IMR-90 (cell line): ENCODE results near the gene ANKRD24. TPM values are rescaled to one million over a fixed set of nuclear protein-coding genes. Genes with fewer than 3 reads are reported as not detected.

Source experiments
- ATAC-seq: fragments of 200-7000 bp; cut with Tn5 transposase; 2 replicates; pipeline ENCODE4 v1.9.1; 2020; ENCODE audit warnings: low read depth, mild to moderate bottlenecking, moderate library complexity
- BruUV-seq: library from RNA; stranded (reverse); fragments of 400-500 nt; replicated peaks from 2 replicates; lab custom pipeline; 2021; lab: Mats Ljungman, UMichigan
- CTCF ChIA-PET: fragments of 300-600 bp; formaldehyde crosslinking; extraction: SDS; loops from one replicate; lab custom pipeline; 2021; ENCODE audit warnings: antibody characterized with exemption; lab: Yijun Ruan, JAX
- POLR2A ChIA-PET: fragments of 300-600 bp; sonication (Branson Sonifier 250); formaldehyde crosslinking; loops from one replicate; lab custom pipeline; 2022; ENCODE audit warnings: antibody characterized with exemption; ENCODE audit not compliant: unreplicated experiment; lab: Charles Lee
- DNase-seq: peaks from one replicate; pipeline ENCODE4 v3.0.0; 2013
- H2AFZ ChIP-seq: replicated peaks from 2 replicates; pipeline ENCODE3; 2013; ENCODE audit warnings: low read length, mild to moderate bottlenecking; ENCODE audit not compliant: poor library complexity
- H2AK5ac ChIP-seq: 2 replicates; pipeline ENCODE4 v1.6.1; 2013; ENCODE audit warnings: low read depth, low read length, inconsistent platforms
- H2AK9ac ChIP-seq: replicated peaks from 2 replicates; pipeline ENCODE3; 2013; ENCODE audit warnings: mild to moderate bottlenecking, low read depth, low read length, moderate library complexity; ENCODE audit not compliant: poor library complexity
- H2BK120ac ChIP-seq: 2 replicates; pipeline ENCODE4 v1.6.1; 2013; ENCODE audit warnings: low read depth, low read length, inconsistent platforms
- H2BK15ac ChIP-seq: 3 replicates; pipeline ENCODE4 v1.6.1; 2013; ENCODE audit warnings: low read depth, low read length, inconsistent platforms
- H2BK20ac ChIP-seq: 2 replicates; pipeline ENCODE4 v1.6.1; 2013; ENCODE audit warnings: low read depth, mild to moderate bottlenecking, inconsistent platforms, low read length, moderate library complexity
- H2BK5ac ChIP-seq: 2 replicates; pipeline ENCODE4 v1.6.1; 2013; ENCODE audit warnings: mild to moderate bottlenecking, low read depth, low read length, inconsistent platforms; ENCODE audit not compliant: poor library complexity, severe bottlenecking
- H3K14ac ChIP-seq: replicated peaks from 2 replicates; pipeline ENCODE4 v1.6.1; 2013; ENCODE audit warnings: low read depth, low read length, inconsistent platforms
- H3K18ac ChIP-seq: 2 replicates; pipeline ENCODE4 v1.6.1; 2013; ENCODE audit warnings: low read depth, low read length, control low read depth
- H3K23ac ChIP-seq: 2 replicates; pipeline ENCODE4 v1.6.1; 2013; ENCODE audit warnings: low read depth, low read length, inconsistent platforms
- H3K27ac ChIP-seq: 2 replicates; pipeline ENCODE4 v1.5.1; 2013; ENCODE audit warnings: mild to moderate bottlenecking, control low read depth, low read length; ENCODE audit not compliant: insufficient read depth
- H3K27me3 ChIP-seq: 2 replicates; pipeline ENCODE4 v1.6.1; 2013; ENCODE audit warnings: low read length; ENCODE audit not compliant: control insufficient read depth, insufficient read depth
- H3K36me3 ChIP-seq: 2 replicates; pipeline ENCODE4 v1.6.1; 2013; ENCODE audit warnings: low read length, mixed read lengths; ENCODE audit not compliant: control insufficient read depth, insufficient read depth
- H3K4ac ChIP-seq: 2 replicates; pipeline ENCODE4 v1.6.1; 2013; ENCODE audit warnings: low read depth, low read length, inconsistent platforms
- H3K4me1 ChIP-seq: 2 replicates; pipeline ENCODE4 v1.6.1; 2013; ENCODE audit warnings: low read length, mixed read lengths; ENCODE audit not compliant: control insufficient read depth, insufficient read depth
- H3K4me2 ChIP-seq: 2 replicates; pipeline ENCODE4 v1.6.1; 2013; ENCODE audit warnings: low read depth, mild to moderate bottlenecking, control low read depth, low read length, moderate library complexity
- H3K4me3 ChIP-seq: 2 replicates; pipeline ENCODE4 v1.5.1; 2013; ENCODE audit warnings: low read depth, mild to moderate bottlenecking, control low read depth, low read length, moderate library complexity; ENCODE audit not compliant: insufficient read depth
- H3K56ac ChIP-seq: 2 replicates; pipeline ENCODE4 v1.6.1; 2013; ENCODE audit warnings: low read length, inconsistent platforms; ENCODE audit not compliant: insufficient read depth; ENCODE audit errors: extremely low read depth
- H3K79me1 ChIP-seq, 2 experiments: 2 replicates each; pipeline ENCODE4 v1.6.1; 2013; ENCODE audit warnings: low read length in 2 of 2, inconsistent platforms in 1 of 2, low read depth in 1 of 2
- H3K9ac ChIP-seq: 2 replicates; pipeline ENCODE4 v1.6.1; 2013; ENCODE audit warnings: low read depth, low read length, control low read depth
- H3K9me1 ChIP-seq: 2 replicates; pipeline ENCODE4 v1.6.1; 2013; ENCODE audit warnings: low read length, inconsistent platforms; ENCODE audit not compliant: insufficient read depth
- H3K9me3 ChIP-seq: 2 replicates; pipeline ENCODE4 v1.6.1; 2013; ENCODE audit warnings: low read length; ENCODE audit not compliant: control insufficient read depth, insufficient read depth
- H4K20me1 ChIP-seq: 2 replicates; pipeline ENCODE4 v1.6.1; 2013; ENCODE audit warnings: low read length, inconsistent platforms; ENCODE audit not compliant: insufficient read depth
- H4K5ac ChIP-seq: 2 replicates; pipeline ENCODE4 v1.6.1; 2013; ENCODE audit warnings: mild to moderate bottlenecking, low read depth, low read length, control low read depth
- H4K8ac ChIP-seq, 2 experiments: 2 replicates each; pipeline ENCODE4 v1.6.1; 2013; ENCODE audit warnings: low read depth in 2 of 2, low read length in 2 of 2, control low read depth in 1 of 2, inconsistent platforms in 1 of 2
- H4K91ac ChIP-seq: 2 replicates; pipeline ENCODE4 v1.6.1; 2013; ENCODE audit warnings: low read depth, low read length, inconsistent platforms; ENCODE audit not compliant: insufficient read depth
- BHLHE40 ChIP-seq: fragments of 150-350 bp; IDR thresholded peaks from 2 replicates; pipeline ENCODE4 v1.6.1; 2016; ENCODE audit warnings: mild to moderate bottlenecking, low read depth, low read length
- CHD1 ChIP-seq: IDR thresholded peaks from 2 replicates; pipeline ENCODE4 v1.6.1; 2012; ENCODE audit warnings: low read depth, low read length, improper control_type of control experiment
- MAFK ChIP-seq: IDR thresholded peaks from 2 replicates; pipeline ENCODE4 v1.6.1; 2012; ENCODE audit warnings: low read depth, low read length, improper control_type of control experiment
- MAZ ChIP-seq: IDR thresholded peaks from 2 replicates; pipeline ENCODE4 v1.6.1; 2012; ENCODE audit warnings: low read depth, mild to moderate bottlenecking, low read length, improper control_type of control experiment, moderate library complexity, borderline replicate concordance
- NFE2L2 ChIP-seq: fragments of 150-350 bp; IDR thresholded peaks from 2 replicates; pipeline ENCODE4 v1.6.1; 2016; ENCODE audit warnings: low read depth, mild to moderate bottlenecking, low read length
- POLR2A ChIP-seq: IDR thresholded peaks from 2 replicates; pipeline ENCODE4 v1.6.1; 2012; ENCODE audit warnings: mild to moderate bottlenecking, low read depth, low read length
- RCOR1 ChIP-seq: IDR thresholded peaks from 2 replicates; pipeline ENCODE4 v1.6.1; 2012; ENCODE audit warnings: mild to moderate bottlenecking, low read length, improper control_type of control experiment; ENCODE audit not compliant: insufficient replicate concordance
- WGBS, 2 experiments: methylation state at CpG; one replicate each; pipeline versions ENCODE4 v1.1.5 to v1.1.7; 2013; ENCODE audit warnings: missing lambda C conversion rate in 2 of 2; ENCODE audit not compliant: insufficient read length in 1 of 2; ENCODE audit errors: extremely low coverage in 2 of 2; 5-methylcytosine and 5-hydroxymethylcytosine counted together
- dilution Hi-C: fragments of 300-500 bp; cut with HindIII; formaldehyde crosslinking; loops from one replicate; pipeline ENCODE4 v1.14.3; 2018; ENCODE audit warnings: low sequenced_read_pairs; ENCODE audit not compliant: unreplicated experiment
- in situ Hi-C: fragments of 300-500 bp; cut with MboI; formaldehyde crosslinking; loops from 3 replicates; pipeline ENCODE4 v1.14.3; 2019; ENCODE audit warnings: low sequenced_read_pairs, inconsistent platforms, mixed read lengths
- intact Hi-C: fragments of 100-400 bp; cut with micrococcal nuclease; formaldehyde crosslinking; loops from 2 replicates; pipeline ENCODE4 v1.10.0; 2022
- polyA plus RNA-seq, 3 experiments: library from polyadenylated mRNA; depleted of rRNA; stranded (reverse); fragments of >200 nt; gene quantifications; 2 replicates each; pipeline ENCODE4 v1.2.3, GENCODE V29; 2012; ENCODE audit warnings: low replicate concordance in 1 of 3
- total RNA-seq: library from RNA; depleted of rRNA; stranded (reverse); fragments of >200 nt; gene quantifications from 2 replicates; pipeline ENCODE4 v1.2.3, GENCODE V29; 2012
- TF ChIP-seq, protein P1 (sequence below): fragments of 150-350 bp; IDR thresholded peaks from 2 replicates; pipeline ENCODE4 v1.6.1; 2016; ENCODE audit warnings: low read depth, mild to moderate bottlenecking, low read length, moderate library complexity, borderline replicate concordance
- TF ChIP-seq, protein P2 (sequence below): conservative IDR thresholded peaks from 2 replicates; pipeline ENCODE4 v1.5.1; 2012; ENCODE audit warnings: mild to moderate bottlenecking, low read depth, low read length, improper control_type of control experiment

ANKRD24 gene
- total and polyA plus RNA-seq, 2 of the 4 experiments (the other 2 are of a cell fraction): 0.18 to 0.21 TPM

DNA sequence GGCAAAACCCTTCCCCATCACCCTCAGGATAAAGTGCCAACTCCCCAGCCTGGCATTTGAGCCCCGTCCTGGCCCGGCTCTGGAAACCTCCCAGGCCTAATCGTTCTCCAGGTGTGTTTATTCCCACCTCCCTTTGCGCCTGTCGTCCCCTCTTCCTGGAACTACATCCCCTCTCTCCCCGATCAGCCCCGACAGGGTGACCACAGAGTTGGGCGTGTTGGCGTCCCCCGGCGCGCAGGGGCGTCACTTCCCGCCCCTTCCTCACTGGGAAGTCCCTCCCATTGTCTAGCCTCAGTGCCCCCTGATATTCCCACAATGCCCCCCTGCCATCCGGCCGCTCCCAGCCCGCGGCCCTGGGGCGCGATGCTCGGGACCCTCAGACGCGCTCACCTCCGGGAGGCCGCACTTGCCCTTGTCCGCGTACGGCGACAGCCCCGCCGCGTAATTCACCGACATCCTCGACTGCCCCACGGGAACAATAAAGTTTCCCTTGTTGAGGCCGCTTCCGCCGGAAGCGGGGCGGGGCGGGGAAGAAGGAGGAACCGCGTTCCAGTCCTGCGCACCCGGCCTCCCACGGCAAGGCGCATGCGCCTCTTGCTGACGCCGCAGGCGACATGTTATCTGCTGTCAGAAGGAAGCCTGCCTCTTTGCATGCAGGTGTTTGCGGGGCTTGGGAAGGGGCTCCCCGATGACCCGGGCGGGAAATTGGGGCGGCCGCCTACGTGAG lies at the start of gene ANKRD24, which contains the start of gene SIRT6 (continued):
- TF ChIP-seq MAZ: peak; percentile 100
- TF ChIP-seq, protein P1, sequence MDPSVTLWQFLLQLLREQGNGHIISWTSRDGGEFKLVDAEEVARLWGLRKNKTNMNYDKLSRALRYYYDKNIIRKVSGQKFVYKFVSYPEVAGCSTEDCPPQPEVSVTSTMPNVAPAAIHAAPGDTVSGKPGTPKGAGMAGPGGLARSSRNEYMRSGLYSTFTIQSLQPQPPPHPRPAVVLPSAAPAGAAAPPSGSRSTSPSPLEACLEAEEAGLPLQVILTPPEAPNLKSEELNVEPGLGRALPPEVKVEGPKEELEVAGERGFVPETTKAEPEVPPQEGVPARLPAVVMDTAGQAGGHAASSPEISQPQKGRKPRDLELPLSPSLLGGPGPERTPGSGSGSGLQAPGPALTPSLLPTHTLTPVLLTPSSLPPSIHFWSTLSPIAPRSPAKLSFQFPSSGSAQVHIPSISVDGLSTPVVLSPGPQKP: peak; percentile 95

DNA sequence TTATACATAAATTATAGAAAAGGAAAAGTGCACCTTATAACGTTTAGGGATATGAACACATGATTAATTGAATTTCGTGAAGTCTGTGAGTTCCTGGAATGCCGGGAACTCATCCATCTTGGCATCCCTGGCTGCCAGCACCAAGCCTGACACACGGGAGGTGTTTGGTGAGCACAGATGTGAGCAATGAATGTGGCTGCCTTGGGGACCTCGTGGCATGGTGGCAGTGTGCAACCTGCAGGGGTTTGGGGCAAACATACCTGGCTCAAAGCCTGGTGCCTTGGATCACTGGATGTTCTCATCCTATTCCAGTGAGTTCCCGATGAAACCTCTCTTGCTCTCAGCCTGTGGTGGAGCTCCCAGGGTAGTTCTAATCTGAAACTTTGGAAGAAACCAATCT lies 48.1 kb upstream of the ANKRD24 start:
- H3K23ac ChIP-seq: no peak overlapping the region
- no peak overlapping the region for H3K4me3 ChIP-seq
- peak overlapping the region; percentile 77 for H2AFZ ChIP-seq
- H3K4ac ChIP-seq: no peak overlapping the region; the same call in 1 of the 2 replicates
- dilution Hi-C loops (no loop called here), in situ Hi-C loops (no loop called here), intact Hi-C loops (no loop called here)
- ChIA-PET POLR2A (no interaction called here), CTCF (interaction anchor here (1.2 kb wide), 1 partner anchor 147 kb away, joined by 3 read pairs; no protein-coding TSS in a partner anchor)
- WGBS, 2 experiments: 21% methylated on average over 3 of the region's 6 CpGs; no CpG with 5 or more reads in 1 of the 2 experiments
- H3K9me1 ChIP-seq: 0 out of 2 replicates have a peak, but pooled peaks cover 4% of the 10 kb centered on the region
- H3K56ac ChIP-seq: no peak overlapping the region
- no peak overlapping the region for H2BK5ac ChIP-seq
- DNase-seq (no peak), ATAC-seq (no peak)
- H4K5ac ChIP-seq: no peak overlapping the region
- no peak overlapping the region for H2BK15ac ChIP-seq
- no peak overlapping the region for H2AK9ac ChIP-seq
- no peaks in the 10 kb centered on the region for H4K20me1 ChIP-seq
- H3K79me1 ChIP-seq: no peaks in the 10 kb centered on the region
- BruUV-seq: no TSS peak
- H2AK5ac ChIP-seq: no peak overlapping the region
- no peaks in the 10 kb centered on the region for H3K9me3 ChIP-seq
- H3K4me2 ChIP-seq: no peak overlapping the region
- no peak overlapping the region for H2BK20ac ChIP-seq
- H4K8ac ChIP-seq: no peak overlapping the region
- H4K91ac ChIP-seq: no peak overlapping the region
- H3K4me1 ChIP-seq: peaks cover 6% of the 10 kb centered on the region
- no peak for TF ChIP-seq CHD1
- TF ChIP-seq, protein P1: no peak
- TF ChIP-seq, protein P2, sequence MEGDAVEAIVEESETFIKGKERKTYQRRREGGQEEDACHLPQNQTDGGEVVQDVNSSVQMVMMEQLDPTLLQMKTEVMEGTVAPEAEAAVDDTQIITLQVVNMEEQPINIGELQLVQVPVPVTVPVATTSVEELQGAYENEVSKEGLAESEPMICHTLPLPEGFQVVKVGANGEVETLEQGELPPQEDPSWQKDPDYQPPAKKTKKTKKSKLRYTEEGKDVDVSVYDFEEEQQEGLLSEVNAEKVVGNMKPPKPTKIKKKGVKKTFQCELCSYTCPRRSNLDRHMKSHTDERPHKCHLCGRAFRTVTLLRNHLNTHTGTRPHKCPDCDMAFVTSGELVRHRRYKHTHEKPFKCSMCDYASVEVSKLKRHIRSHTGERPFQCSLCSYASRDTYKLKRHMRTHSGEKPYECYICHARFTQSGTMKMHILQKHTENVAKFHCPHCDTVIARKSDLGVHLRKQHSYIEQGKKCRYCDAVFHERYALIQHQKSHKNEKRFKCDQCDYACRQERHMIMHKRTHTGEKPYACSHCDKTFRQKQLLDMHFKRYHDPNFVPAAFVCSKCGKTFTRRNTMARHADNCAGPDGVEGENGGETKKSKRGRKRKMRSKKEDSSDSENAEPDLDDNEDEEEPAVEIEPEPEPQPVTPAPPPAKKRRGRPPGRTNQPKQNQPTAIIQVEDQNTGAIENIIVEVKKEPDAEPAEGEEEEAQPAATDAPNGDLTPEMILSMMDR: no peak
- TF ChIP-seq NFE2L2: no peak
- no peak for TF ChIP-seq MAZ
- TF ChIP-seq BHLHE40: no peak
- TF ChIP-seq MAFK: no peak
- TF ChIP-seq POLR2A: no peak
- TF ChIP-seq RCOR1: no peak
- H3K27ac ChIP-seq: no peak overlapping the region
- no peak overlapping the region for H3K9ac ChIP-seq
- no peaks in the 10 kb centered on the region for H3K36me3 ChIP-seq
- H3K14ac ChIP-seq: no peak overlapping the region
- no peaks in the 10 kb centered on the region for H3K27me3 ChIP-seq
- H3K18ac ChIP-seq: no peak overlapping the region
- H2BK120ac ChIP-seq: no peak overlapping the region
